ENCODE results near the gene C7orf33. TPM values are rescaled to one million over a fixed set of nuclear protein-coding genes. Genes with fewer than 3 reads are reported as not detected.

Gene C7orf33
- total RNA-seq (not detected), polyA plus RNA-seq (not detected)
- long read RNA-seq, donor 1: 0 reads
- long read RNA-seq, donor 2: 0 reads
- long read RNA-seq, donor 3: 0 reads

GRCh38 chr7:148590471-148590870 is at the start of gene C7orf33:
C7orf33 (plus strand) TSS chr7:148590766; CDS start chr7:148590926, 160 bp downstream.
- no peak within 1 kb of the TSS for H3K27ac ChIP-seq
- peaks cover 0 to 29% (median 9%) of the 10 kb centered on the region in 7 donors for H3K27me3 ChIP-seq
- no peak within 1 kb of the TSS for H3K4me3 ChIP-seq
- no peaks in the 10 kb centered on the region for H3K36me3 ChIP-seq
- no peaks in the 10 kb centered on the region for H3K9me3 ChIP-seq
- TF ChIP-seq CTCF (IDR thresholded peaks at IDR 0.05): no peak
- H3K4me1 ChIP-seq: no peaks in the 10 kb centered on the region
- intact Hi-C loops (cut with DNase I): no loop called here
- 80 to 82% methylated on average over 10 of the region's 10 CpGs for WGBS, 2 donors
- no peak for DNase-seq
- ATAC-seq: no peak

- TF ChIP-seq CTCF (IDR thresholded peaks at IDR 0.05): no peak
- Histone ChIP-seq H3K36me3 (no peaks in the 10 kb centered on the region), H3K4me3 (no peak overlapping the region), H3K4me1 (peaks cover 0 to 6% (median 0%) of the 10 kb centered on the region in 9 donors), H3K9me3 (no peaks in the 10 kb centered on the region), H3K27ac (no peak overlapping the region), H3K27me3 (no peaks in the 10 kb centered on the region)
- WGBS, 2 donors: 84 to 87% methylated on average over 6 of the region's 6 CpGs
- intact Hi-C loops (cut with DNase I): no loop called here
- DNase-seq (no peak), ATAC-seq (no peak)
Measured at GRCh38 chr7:148541891-148542504, 48.6 kb upstream of the C7orf33 start.

GRCh38 chr7:148543302-148543701 is 47.3 kb upstream of the C7orf33 start:
- H3K27me3 ChIP-seq: no peaks in the 10 kb centered on the region
- no peak for TF ChIP-seq CTCF (IDR thresholded peaks at IDR 0.05)
- intact Hi-C loops (cut with DNase I): no loop called here
- H3K36me3 ChIP-seq: no peaks in the 10 kb centered on the region
- no peak for DNase-seq
- H3K4me1 ChIP-seq: peaks cover 0 to 6% (median 0%) of the 10 kb centered on the region in 9 donors
- ATAC-seq: no peak
- H3K27ac ChIP-seq: no peak overlapping the region
- H3K4me3 ChIP-seq: no peak overlapping the region
- WGBS, 2 donors: 96 to 97% methylated on average over 8 of the region's 8 CpGs
- no peaks in the 10 kb centered on the region for H3K9me3 ChIP-seq

GRCh38 chr7:148545172-148545571 is 45.4 kb upstream of the C7orf33 start:
- TF ChIP-seq CTCF (IDR thresholded peaks at IDR 0.05): no peak
- ATAC-seq (no peak), DNase-seq (no peak)
- Histone ChIP-seq H3K27me3 (no peaks in the 10 kb centered on the region), H3K9me3 (peaks cover 0 to 14% (median 0%) of the 10 kb centered on the region in 11 donors), H3K36me3 (no peaks in the 10 kb centered on the region), H3K27ac (no peak overlapping the region), H3K4me1 (peaks cover 0 to 5% (median 0%) of the 10 kb centered on the region in 9 donors), H3K4me3 (no peak overlapping the region)
- intact Hi-C loops (cut with DNase I): no loop called here
- WGBS, 2 donors: 89 to 90% methylated on average over 6 of the region's 6 CpGs

Measured in heart right ventricle (tissue), 16 donors.